NOMO-1 (cell line): ENCODE measurements around the gene PLXDC2.

Experiments
- DNase-seq, 2 experiments: peaks; one replicate each; lab custom pipeline; 2025; ENCODE audit not compliant: unreplicated experiment in 2 of 2; lab: John Stamatoyannopoulos, UW

PLXDC2 gene

DNA sequence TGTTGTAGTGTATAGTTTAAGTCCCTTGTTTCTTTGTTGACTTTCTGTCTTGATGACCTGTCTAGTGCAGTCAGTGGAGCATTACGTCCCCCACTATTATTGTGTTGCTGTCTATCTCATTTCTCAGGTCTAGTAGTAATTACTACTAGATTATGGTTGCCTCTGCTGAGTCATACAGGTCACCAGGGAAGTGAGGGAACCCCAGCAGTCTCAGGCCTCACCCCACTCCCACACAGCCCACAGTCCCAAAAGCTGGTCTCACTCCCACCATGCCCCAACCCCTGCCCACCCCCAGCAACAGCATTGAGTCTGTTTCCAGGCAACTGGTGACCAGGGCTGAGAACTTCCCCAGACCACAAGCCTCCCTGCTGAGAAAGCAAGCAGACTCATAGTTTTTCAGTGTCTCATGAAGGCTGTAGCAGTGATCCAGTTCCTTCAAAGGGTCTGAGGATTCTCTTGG, 88.0 kb downstream of the PLXDC2 start:
- DNase-seq, result no peak

DNA sequence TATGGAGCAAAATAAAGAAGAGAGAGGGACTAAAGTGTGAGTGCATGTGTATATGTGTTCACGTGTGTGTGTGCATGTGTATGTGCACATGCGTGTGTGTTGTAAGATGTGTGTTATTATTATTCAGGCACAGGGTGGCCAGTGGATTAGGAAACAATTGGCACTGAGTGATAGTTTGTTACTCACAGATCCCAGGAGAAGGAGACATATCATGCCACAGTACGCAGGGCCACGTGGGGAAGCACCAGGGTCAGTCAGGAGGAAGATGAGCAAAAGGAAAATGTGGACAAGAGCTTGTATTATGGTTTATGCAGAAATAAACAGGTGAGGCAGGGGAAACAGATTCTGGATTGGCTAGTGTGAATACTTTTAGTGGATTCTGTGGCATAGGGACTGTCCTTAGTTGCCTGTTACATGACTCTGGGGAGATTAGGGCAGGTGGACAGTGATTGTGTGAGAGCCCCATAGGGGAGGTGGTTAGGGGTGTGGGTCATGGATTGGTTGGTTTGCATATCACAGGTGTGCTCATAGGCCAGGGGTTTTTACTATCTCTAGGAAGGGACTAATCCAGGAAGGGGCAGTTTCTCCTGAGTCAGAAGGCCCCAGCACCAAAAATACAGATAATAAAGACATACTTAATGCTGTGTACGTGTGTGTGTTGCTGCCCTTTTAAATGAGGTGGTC, 90.0 kb downstream of the PLXDC2 start:
- DNase-seq, result no peak

DNA sequence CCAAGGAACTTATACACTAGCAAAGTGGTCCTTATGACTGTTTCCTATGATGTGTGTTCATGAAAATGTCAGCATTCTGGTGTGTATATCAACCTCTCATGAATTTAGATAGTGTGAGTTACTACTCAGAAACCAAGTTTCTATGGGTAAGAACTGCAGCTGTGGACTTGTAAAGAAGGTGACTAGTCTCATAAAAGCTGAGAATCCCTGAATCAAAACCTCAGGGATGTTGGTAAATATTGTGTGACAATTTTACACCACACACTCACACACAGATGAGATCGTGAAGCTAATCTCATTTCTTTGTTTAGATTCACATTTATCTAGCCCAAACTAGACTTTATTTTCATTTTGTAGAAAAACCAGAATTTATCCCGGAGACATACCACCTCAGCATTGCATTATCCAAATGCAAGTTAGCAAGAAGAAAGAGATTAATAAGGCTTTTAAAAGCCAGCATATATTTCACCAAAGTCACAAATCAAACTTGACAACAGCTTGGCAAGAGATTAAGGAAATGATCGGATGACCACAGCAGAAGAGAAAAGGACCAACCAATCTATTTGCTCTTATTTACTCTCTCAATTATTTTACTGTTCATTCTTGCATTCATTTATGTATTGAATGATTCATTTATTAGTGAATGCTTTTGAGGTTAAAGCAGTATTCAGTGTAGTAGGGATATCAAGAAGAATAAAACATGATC, 92.9 kb downstream of the PLXDC2 start:
- DNase-seq, result no peak

DNA sequence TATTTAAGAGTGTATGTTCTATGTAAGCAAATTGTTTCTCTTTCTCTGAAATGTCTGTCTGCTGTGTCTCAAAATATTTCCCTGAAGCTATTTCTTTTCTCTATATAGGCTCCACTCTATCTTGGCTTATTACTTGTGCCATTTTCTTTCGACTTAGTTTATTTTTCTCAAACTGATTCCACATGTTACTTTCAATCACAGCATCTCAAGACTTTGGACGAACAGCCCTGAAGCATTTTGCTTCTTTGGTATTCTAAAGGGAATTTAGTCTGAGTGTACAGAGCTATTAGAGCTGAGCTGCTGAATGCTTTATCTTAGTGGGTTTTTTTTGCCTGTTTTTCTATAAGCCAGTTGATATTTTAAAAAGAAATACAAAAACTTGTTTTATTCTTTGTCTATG, 95.7 kb downstream of the PLXDC2 start:
- DNase-seq, result no peak

DNA sequence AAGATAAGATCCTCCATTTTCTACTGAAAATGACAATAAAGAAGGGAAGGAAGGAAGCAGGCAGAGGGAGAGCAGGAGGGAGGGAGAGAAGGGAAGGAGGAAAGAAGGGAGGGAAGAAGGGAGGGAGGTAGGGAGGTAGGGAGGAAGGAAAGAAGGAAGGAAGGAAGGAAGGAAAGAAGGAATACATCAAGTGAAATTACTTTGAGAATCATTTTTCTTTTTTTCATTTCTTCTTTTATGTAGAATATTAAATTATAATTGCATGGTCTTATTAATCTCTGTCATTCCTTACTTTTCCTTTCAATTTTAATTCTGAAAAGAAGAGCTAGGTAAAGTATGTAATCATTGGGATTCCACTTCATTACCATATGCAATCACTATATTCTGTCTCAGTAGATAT, 97.8 kb downstream of the PLXDC2 start:
- DNase-seq, result no peak

DNA sequence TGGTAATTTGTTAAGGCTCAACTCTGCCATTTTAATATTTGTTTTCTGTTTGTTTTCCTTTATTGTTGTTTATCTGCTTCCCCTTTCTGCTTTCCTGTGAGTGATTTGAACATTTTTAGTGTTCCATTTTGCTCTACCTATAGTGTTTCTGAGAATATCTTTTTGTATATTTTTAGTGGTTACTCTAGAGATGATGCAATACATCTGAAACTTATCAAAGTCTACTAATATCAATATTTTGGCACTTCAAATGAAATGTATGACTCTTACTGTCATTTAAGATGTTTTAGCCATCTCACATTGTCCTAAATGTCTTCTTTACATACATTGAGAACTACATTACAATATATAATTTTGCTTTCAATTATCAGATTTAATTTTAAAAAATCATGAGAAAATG, 98.9 kb downstream of the PLXDC2 start:
- no peak for DNase-seq

DNA sequence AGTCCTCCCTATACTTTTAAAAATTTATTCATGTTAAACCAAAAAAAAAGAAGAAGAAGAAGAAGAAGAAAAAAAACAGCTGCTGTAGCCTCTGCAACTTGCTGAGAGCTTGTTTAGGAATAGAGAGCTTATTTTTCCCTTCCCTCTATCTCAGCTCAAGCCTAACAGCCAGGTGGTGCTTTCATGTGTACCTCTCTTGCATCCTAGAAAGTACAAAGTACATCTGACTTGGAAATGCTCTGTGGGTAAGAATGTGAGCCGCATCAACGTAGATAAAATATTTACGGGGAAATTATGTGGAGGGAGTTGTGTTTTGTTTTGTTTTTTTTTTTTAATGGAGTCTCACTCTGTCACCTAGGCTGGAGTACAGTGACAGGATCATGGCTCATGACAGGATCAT, 99.6 kb downstream of the PLXDC2 start:
- no peak for DNase-seq

DNA sequence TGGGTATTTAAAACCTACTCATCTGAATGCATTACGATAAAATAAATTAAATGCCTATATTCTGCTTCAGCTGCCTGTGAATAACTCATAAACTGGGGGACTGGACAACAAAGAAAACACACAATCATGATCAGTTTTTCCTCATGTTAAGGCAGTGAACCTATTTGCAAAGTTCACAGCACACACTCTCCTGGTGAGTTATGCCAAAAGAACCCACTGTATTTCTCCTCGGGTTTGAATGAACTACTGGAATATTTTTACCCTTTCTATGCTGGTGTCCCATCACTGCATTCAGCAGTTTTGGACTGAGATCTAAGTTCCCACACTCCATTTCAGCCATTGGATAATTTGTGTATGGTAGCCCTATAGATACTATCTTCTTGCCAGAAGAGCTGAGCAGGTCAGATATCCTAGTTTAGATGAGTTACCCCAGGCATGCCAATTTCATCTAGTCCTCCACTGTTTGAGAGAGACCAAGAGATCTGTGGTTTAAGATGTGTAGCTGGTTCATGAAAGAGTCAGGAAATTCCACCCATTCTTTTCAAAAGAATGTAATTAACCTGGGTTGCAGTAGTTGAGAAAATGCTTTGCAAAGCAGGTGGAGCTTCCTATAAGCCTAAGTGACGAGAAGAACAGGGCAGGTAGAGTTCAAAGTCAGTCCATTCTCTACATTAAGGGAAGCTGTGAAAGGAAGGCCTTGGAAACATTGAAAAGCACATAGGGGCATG, 101.7 kb downstream of the PLXDC2 start:
- no peak for DNase-seq

DNA sequence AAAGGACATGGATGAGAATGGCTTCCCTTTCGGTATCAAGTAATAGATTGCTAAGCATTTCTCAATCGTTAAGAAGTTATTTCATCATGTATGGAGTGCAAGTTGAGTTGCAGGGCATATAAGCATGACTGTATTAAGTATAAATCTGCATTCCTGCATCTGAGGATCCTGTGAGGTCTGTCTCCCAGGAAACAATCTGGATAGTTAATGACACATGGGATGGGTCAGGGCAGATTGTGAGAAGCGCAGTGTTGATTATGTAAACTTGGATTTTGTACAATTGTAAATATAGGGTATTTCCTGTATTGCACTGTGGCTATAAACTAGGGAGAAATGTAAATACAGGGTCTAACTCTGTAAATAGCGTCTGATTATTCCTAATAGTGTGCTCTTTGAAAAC, 102.6 kb downstream of the PLXDC2 start:
- no peak for DNase-seq

DNA sequence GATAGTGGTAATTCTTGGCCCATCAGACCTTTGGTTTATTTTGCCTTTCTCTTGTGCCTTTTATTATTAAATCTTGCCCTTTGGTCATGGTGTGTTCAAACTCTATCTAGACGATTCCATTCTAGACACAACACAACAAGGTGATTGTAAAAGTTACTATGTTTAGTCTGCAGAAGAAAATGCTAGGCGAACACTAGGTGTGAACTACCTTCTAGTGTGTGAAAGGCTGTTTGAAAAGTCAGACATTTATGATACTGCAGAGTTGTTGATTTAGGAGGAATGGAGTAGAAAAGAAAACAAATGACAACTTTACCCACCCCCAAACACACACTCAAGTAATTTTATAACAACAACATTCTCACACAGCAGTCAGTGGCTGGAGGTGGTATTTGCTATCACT, 103.4 kb downstream of the PLXDC2 start:
- no peak for DNase-seq

DNA sequence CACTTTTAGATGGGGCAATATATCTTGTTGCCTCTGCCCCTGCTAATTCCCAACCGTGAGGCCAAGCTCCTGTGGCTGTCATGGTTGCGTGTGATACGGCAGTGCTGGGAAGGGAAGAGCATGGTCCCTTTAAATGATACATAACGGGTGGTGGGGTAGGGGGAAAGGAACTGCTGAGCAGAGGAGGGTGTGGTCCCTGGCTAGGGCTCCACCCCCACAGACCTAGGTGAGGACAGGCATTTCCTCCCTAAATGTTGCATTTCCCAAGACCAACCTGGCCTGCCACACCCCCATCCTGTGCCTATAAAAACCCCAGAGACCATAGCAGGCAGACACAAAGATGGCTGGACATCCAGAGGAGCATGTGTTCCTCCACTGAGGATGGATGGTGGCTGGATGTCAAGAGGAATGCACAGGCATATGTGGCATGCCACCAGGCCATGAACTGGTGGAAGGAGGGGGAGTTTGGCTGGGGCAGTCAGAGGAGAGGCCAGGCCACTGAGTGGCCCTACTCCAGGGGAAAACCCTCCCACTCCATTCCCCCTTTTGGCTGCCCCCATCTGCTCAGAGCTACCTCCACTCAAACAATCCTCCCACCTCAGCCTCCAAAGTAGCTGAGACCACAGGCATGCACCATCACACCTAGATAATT, 104.0 kb downstream of the PLXDC2 start:
- no peak for DNase-seq

DNA sequence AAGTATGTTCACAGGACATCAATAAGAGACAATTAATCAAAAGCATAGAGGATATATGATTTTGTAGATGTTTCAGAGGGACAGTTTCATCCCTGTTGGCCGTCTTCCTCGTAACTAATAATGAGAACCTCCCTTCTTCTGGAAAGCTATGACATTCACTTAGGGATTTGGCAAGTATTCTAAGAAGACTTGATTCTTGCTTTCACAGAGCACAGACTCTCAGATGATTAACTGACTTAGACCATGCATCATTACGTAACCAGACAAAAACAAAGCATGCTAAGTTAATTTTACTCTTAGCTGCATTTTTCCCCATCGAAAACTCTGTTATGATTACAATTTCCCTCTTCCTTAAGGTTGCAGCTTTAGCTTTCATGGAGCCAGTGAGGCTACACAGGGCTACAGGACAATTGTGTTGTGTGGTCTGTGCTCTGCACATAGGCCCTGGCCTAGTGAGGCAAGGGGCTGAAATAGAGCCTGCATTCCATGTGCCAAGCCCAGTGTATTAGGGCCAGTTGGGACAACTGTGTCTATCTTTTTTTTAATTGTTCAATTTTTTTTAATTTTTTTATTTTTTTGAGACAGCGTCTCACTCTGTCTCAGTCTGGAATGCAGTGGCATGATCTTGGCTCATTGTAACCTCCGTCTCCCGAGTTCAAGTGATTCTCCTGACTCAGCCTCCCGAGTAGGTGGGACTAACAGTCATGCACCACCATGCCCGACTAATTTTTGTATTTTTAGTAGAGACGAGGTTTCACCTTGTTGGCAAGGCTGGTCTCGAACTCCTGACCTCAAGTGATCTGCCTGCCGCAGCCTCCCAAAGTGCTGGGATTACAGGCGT, 105.3 kb downstream of the PLXDC2 start:
- no peak for DNase-seq

DNA sequence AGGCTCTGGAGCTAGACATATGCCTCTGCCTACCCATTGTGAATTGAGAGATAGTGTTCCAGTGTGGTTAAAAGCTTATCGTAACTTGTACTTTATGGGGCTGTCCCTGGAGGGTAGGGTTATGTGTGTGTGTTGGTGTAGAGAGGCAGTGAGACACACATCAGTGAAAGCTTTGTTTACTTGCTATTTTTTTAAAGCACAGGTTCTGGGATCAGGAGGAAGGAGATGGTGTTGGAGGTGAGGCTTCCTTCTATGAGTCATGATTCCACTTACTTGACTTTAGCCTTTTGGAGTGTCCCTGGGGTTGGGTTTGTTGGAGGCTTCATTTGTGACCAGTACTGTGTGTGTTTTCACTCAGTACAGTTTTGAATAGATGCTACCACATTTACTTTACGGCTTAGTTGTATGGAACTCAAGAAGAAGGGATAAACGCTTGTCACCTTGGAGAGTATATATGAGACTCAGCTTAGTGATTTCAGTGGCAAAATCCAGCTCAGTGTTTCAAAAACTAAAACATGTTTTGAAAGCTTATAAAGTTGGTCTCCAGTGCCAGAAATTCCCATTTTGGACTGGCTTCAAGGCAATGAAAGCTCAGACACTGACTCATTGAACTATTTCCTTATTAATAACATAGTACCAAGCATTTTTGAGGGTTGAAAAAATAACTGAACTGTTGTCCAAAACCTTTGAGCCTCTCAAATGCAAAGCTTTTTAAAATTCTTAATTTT, 106.2 kb downstream of the PLXDC2 start:
- no peak for DNase-seq

DNA sequence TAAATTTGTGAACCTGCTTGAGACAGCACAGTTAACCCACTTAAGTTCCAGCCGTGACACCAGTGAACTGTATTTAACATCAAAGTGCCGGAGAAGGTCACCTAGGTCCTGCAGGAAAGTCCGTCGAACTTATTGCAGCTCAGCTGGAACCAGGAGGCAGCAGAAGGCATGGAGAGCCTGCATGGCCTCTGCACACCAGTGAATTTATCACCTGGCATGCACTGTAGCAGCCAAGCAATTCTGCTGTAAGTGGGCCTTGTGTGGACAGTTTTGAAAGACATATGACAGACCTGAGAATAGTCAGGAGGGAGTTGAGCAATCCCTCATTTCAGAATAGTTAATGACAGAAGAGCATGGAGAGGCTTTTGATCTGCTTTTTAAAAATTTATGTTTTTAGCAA, 108.8 kb downstream of the PLXDC2 start:
- DNase-seq, result no peak

DNA sequence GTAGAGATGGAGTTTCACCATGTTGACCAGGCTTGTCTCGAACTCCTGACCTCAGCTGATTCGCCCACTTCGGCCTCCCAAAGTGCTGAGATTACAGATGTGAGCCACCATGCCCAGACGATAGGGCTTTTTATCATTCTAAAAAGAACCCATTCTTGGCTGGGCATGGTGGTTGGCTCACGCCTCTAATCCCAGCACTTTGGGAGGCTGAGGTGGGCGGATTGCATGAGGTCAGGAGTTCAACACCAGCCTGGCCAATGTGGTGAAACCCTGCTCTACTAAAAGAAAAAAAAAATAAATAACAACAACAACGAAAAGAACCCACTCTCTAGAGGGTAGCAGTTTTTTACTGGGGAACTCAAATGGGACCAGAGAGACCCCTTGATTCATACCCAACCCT, 112.7 kb downstream of the PLXDC2 start:
- no peak for DNase-seq

DNA sequence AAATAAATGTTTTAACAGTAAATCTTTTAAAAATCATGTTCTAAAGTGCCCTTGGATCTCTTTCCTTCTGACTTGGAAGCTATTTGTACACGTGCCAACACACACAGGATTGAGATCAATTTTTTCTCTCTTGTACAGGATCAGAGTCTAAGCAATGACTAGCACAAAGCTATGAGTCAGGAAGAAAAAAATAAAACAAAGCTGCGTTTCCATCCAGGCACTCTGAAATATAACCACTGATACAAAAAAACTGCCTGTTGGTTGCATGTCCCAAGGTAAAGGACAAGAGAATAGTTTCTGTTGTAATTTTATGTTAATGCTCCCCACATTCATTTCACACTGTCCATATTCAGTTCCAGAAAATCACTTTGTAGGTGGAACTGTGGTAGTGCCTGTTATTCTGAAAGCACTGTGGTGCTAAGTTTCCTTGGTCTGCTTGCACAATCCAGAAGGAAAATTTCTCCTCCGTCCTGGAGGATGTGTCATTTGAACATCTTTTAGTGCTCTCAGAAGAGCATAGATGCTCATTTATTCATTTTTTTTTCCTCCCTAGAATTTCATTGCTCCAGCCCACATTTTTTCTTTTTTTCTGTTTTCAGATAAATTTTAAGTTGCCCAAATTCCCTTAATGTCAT, 113.4 kb downstream of the PLXDC2 start:
- no peak for DNase-seq

DNA sequence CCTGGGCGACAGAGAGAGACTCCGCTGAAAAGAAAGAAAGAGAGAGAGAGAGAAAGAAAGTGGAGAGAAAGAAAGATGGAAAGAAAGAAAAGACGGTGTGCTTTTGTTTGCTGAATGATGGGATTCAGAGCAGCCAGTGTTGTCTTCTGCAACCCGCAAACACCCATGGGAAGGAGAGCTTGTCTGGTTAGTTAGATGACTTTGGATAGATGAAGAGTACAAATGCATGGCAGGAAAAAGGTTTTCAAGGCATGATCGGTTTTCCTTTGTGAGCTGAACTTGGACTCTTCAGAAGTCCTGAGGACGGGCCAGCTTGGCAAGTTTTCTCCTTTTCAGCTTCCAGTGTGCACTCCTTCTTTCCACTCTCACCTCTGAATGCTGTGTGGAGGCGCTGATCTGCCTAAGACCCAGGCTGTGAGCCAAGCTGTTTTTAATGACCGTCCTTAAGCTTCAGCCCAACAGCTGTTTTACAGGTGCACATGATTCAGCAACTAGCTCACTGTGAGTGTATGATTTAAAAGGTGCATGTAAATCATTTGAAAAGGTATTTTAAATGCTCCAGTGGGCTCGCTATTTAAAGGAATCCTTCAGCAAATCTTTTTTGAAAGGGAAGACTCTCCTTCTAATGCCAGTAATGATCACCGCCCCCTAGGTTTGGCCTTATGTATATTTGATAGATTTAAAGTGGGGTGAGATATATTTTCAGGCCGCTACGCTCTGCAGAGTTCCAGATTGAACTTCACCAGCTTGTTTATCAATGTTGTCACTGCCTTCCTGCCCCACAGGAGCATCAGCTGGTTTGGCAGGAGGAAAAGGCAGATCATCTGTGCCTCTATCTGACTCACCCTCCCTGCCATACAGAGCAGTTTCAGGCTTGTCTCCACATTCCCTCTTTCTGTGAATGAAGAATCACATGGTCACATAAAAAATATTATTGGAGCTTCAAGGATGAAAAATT, 115.0 kb downstream of the PLXDC2 start:
- DNase-seq, result no peak

DNA sequence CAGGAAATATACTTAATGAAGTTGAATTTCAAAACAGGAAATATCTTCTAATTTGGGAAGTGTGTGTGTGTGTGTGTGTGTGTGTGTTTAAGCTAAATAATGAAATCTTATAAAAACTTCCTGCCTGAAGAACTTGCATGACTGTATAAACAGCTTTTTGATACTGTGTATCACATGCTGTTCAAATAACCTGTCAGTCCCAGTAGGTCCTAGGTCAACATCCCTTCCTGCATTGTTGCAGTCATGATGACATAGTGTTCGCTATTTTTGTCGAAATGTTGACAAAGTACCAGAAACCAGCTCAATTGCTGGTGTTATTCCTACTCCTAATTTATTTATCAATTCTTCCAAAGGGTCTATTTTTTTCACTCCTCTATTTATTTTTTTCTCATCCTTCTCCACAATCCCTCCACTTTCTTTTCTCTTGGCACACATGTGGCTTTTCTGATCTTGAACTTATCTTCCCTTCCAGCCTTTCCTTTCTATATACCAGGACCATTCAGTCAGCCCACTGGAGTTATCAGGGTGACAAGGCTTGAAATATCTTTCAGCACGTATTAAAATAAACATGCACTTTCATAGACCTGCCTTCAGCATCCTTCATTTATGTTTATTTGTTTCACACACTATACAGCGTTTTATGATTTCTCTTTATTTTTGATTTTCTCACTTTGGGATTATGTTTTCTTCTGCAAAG, 115.8 kb downstream of the PLXDC2 start:
- DNase-seq, result no peak
